KOPT-K1 (cell line): ENCODE results near the gene SETX.

ENCODE experiments used
- H3K27ac ChIP-seq: fragments of 200-600 bp; sonication (generic); 2 replicates; pipeline ENCODE4 v1.5.1; 2016; ENCODE audit warnings: antibody characterized with exemption, mild to moderate bottlenecking, low read depth, low read length; ENCODE audit not compliant: poor library complexity, severe bottlenecking
- H3K36me3 ChIP-seq: fragments of 200-600 bp; sonication (generic); 2 replicates; pipeline ENCODE4 v1.5.1; 2017; ENCODE audit warnings: antibody characterized with exemption, mild to moderate bottlenecking, low read length, moderate library complexity; ENCODE audit not compliant: insufficient read depth
- H3K9me3 ChIP-seq: fragments of 200-600 bp; sonication (generic); 2 replicates; pipeline ENCODE4 v1.5.1; 2017; ENCODE audit warnings: antibody characterized with exemption, low read length, mild to moderate bottlenecking; ENCODE audit not compliant: insufficient read depth, poor library complexity, severe bottlenecking

Gene SETX

DNA sequence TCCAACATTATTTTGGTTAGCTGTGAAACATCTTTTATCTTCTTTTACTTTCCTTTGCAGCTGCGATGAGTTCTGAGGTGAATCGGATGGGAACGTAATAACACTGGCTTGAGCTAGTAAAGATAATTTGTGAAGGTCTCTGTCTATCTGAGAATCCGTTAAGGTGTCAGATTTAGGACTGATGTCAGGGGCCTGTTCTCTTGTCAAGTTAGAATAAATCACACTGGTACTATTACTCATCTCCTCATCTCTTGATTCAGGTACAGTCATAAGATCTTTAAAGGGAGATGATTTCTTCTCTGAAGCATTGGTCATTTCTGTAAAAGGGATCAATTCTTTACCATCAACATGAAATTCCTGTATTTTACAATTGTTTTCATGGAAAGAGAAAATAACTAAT, 26.2 kb downstream of the SETX start:
- Histone ChIP-seq H3K36me3 (peaks cover 98% of the 10 kb centered on the region), H3K9me3 (no peaks in the 10 kb centered on the region)

DNA sequence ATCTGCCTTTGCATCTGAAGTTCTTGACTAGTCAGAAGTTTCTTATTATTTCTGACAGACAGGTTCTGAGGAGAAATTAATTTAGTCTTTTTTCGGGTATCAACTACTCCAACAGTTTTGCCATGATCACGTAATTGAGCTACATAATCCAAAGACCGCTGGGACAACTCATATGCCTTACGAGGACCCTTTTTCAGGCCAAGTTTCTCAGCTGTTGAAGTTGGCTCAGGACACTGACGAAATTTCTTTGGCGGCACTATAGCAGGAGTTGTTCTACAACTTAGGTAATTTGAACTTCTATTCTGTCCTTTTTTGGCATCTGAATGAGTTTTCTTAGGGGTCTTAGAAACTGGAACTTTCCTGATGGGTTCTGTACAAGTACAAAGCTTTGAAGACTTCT, 27.2 kb downstream of the SETX start:
- Histone ChIP-seq H3K36me3 (peaks cover 98% of the 10 kb centered on the region), H3K27ac (no peak overlapping the region), H3K9me3 (no peaks in the 10 kb centered on the region)

More for the DNA sequence above, 26.2 kb downstream of the SETX start:
- no peak overlapping the region for H3K27ac ChIP-seq

DNA sequence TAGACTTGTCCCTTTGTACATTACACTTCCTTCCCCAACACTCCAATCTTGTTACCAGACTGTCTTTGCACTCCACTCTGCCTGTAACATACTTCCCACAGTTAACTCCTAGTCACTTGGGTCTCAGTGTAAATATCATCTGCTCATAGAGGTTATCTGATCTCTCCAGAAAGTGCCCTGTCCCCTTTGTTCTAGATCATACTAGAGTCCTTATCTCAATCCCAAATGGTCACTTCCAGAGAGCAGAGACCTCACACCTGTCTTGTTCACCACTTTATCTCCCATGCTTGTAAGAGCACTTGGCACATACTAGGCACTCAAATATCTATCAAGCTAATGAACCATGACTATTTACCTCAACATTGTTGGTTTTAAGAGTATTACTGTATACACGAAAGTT, 30.4 kb downstream of the SETX start:
- H3K9me3 ChIP-seq = no peaks in the 10 kb centered on the region
- no peak overlapping the region for H3K27ac ChIP-seq
- H3K36me3 ChIP-seq = peaks cover 90% of the 10 kb centered on the region

GRCh38 chr9:132319421-132320110, 35.2 kb downstream of the SETX start:
- Histone ChIP-seq H3K9me3 (no peaks in the 10 kb centered on the region), H3K36me3 (peaks cover 87% of the 10 kb centered on the region), H3K27ac (no peak overlapping the region)

DNA sequence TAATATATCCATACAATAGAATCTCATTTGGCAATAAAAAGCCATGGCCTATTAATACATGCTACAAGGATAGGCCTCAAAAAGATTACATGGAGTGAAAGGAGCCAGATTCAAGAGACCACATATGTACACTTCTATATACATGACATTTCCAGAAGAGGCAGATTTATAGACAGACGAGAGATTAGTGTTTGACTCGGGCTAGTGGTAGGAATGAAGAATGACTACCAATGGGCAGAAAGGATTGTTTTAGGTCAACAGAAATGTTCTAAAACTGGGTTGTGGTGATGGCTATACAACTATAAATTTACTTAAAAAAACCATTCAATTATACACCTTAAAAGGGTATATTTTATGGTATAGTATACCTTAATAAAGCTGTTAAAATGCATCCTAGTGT, 41.9 kb downstream of the SETX start:
- Histone ChIP-seq H3K27ac (no peak overlapping the region), H3K36me3 (peaks cover 95% of the 10 kb centered on the region)

GRCh38 chr9:132312426-132312825, 42.4 kb downstream of the SETX start:
- Histone ChIP-seq H3K27ac (no peak overlapping the region), H3K9me3 (no peaks in the 10 kb centered on the region), H3K36me3 (peaks cover 95% of the 10 kb centered on the region)

More for the DNA sequence above, 41.9 kb downstream of the SETX start:
- no peaks in the 10 kb centered on the region for H3K9me3 ChIP-seq

- Histone ChIP-seq H3K36me3 (peaks cover 94% of the 10 kb centered on the region), H3K27ac (no peak overlapping the region)
Observed at GRCh38 chr9:132311978-132312377, 42.8 kb downstream of the SETX start.

DNA sequence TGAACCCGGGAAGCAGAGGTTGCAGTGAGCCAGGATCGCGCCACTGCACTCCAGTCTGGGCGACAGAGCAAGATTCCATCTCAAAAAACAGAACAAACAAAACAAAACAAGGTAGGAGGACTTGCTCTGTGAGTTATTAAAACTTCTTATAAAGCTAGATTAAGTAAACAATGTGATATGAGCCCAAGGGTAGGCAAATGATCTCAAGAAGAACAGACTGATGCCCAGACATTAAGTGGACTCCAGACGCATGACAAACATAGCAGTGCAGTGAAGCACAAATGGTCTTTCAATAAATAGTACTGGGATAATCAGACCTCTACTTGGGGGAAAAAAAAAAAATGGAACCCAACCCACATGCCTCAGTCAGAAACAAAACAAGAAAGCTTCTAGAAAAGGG, 45.7 kb downstream of the SETX start:
- no peaks in the 10 kb centered on the region for H3K9me3 ChIP-seq
- H3K36me3 ChIP-seq = peaks cover 91% of the 10 kb centered on the region
- H3K27ac ChIP-seq = no peak overlapping the region

More at GRCh38 chr9:132311978-132312377, 42.8 kb downstream of the SETX start:
- H3K9me3 ChIP-seq = no peaks in the 10 kb centered on the region

GRCh38 chr9:132301521-132301920, 53.3 kb downstream of the SETX start:
- H3K9me3 ChIP-seq = no peaks in the 10 kb centered on the region
- H3K27ac ChIP-seq = no peak overlapping the region
- H3K36me3 ChIP-seq = peaks cover 86% of the 10 kb centered on the region

GRCh38 chr9:132299221-132299620, 55.6 kb downstream of the SETX start:
- no peaks in the 10 kb centered on the region for H3K9me3 ChIP-seq
- peaks cover 91% of the 10 kb centered on the region for H3K36me3 ChIP-seq
- H3K27ac ChIP-seq = no peak overlapping the region

- Histone ChIP-seq H3K36me3 (peaks cover 84% of the 10 kb centered on the region), H3K9me3 (no peaks in the 10 kb centered on the region), H3K27ac (no peak overlapping the region)
Observed at GRCh38 chr9:132295181-132295580, 59.6 kb downstream of the SETX start.

GRCh38 chr9:132293145-132293721, 61.6 kb downstream of the SETX start:
- Histone ChIP-seq H3K27ac (peak overlapping the region; percentile 46), H3K9me3 (no peaks in the 10 kb centered on the region), H3K36me3 (peaks cover 74% of the 10 kb centered on the region)

DNA sequence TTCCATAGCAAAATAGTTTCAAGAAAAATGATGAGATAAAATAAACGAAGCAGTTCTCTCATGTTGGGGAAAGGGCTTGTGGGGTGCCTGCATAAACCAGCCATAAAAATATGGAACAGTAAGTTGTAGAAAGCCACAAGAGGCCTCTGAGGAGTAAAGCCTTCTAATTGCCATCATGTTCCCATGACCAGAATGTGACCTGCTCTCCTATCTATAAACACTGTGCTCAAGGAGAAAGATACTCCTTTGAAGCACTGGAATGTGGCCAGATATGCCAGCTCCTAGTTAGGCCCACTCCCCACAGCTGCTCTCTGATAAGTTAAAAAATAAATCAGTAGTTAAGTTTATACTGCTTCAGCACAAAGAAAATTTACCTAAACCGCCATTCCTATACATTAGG, 65.8 kb downstream of the SETX start:
- Histone ChIP-seq H3K9me3 (no peaks in the 10 kb centered on the region), H3K27ac (no peak overlapping the region), H3K36me3 (peaks cover 73% of the 10 kb centered on the region)

GRCh38 chr9:132288361-132288760, 66.4 kb downstream of the SETX start:
- H3K27ac ChIP-seq = no peak overlapping the region
- H3K36me3 ChIP-seq = peaks cover 78% of the 10 kb centered on the region

DNA sequence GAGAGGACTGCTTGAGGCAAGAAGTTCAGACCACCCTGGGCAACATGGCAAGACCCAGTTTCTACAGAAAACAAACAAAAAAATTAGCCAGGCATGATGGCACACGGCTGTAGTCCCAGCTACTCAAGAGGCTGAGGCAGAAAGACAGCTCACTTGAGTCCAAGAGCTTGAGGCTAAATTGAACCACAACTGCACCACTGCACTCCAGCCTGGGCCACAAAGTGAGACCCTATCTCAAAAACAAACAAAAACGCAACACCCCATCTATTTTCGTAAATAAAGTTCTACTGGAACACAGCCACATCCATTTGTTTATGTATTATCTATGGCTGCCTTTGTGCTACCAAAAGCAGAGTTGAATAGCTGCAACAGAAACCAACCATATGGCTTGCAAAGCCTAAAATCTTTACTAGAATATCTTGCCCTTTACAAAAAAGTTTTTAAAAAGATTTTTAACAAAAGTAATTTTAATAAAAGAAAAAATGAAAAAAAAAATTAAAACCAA, 67.5 kb downstream of the SETX start:
- H3K9me3 ChIP-seq = no peaks in the 10 kb centered on the region
- H3K36me3 ChIP-seq = peaks cover 83% of the 10 kb centered on the region
- H3K27ac ChIP-seq = no peak overlapping the region

More at GRCh38 chr9:132288361-132288760, 66.4 kb downstream of the SETX start:
- no peaks in the 10 kb centered on the region for H3K9me3 ChIP-seq

DNA sequence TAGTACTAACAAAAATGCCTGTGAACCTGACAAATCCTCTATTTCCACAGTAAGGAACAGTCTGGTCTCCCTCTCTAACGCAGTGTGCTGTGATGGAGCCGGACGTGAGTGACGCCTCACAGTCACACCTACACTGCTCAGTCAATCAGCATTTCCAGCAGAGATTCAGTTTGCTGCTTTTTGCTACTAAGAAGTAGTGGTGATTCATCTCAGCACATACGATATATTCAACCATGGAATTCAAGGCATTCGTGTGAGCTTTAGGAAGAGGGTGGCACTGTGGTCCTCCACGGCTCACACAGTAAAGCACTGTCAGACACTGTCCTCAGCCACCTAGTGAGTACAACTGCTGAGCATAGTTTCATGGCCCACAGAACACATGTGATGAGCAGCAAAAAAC, 70.9 kb downstream of the SETX start:
- H3K9me3 ChIP-seq = no peaks in the 10 kb centered on the region
- H3K27ac ChIP-seq = no peak overlapping the region
- peaks cover 98% of the 10 kb centered on the region for H3K36me3 ChIP-seq
